GM23248 (cell line): ENCODE results near the gene CFP.

Experiments used
- EZH2 ChIP-seq: fragments of 200-600 bp; sonication (generic); IDR thresholded peaks from 2 replicates; pipeline ENCODE4 v1.6.1; 2018; ENCODE audit warnings: antibody characterized with exemption, mild to moderate bottlenecking; ENCODE audit not compliant: insufficient read depth, poor library complexity, severe bottlenecking
- EZH2phosphoT487 ChIP-seq: fragments of 200-600 bp; sonication (generic); IDR thresholded peaks from 2 replicates; pipeline ENCODE4 v1.6.1; 2018; ENCODE audit warnings: antibody characterized with exemption, moderate library complexity, mild to moderate bottlenecking, low read depth; ENCODE audit not compliant: insufficient read depth

DNA sequence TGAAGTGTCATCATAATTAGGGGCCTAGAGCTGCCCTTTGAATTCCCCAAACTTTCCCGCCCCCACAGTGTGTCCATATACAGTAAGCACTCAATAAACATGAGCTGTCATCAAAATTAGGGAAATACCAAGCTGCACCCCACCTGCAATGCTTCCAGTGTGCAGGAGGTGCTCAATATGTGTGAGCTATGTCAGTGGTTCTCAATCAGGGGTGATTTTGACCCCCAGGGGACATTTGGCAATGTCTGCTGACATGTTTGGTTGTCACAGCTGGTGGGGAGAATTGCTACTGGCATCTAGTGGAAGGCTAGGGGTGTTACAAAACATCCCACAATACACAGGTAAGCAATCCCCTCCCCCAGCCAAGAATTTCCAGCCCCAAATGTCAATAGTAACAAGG is 748 bp downstream of the CFP start:
- TF ChIP-seq EZH2 (no peak), EZH2phosphoT487 (no peak)
